VCaP (cell line): ENCODE results near the gene PCSK6.

Experiments used
- H3K27ac ChIP-seq: fragments of 450-650 bp; 2 replicates; pipeline ENCODE4 v1.5.1; 2017
- TF ChIP-seq, protein P1 (sequence below): fragments of 450-650 bp; conservative IDR thresholded peaks from 2 replicates; pipeline ENCODE4 v1.5.1; 2017; ENCODE audit warnings: mild to moderate bottlenecking, moderate library complexity

Gene PCSK6

GRCh38 chr15:101368861-101369642 lies 120.5 kb downstream of the PCSK6 start:
- no peak overlapping the region for H3K27ac ChIP-seq
- TF ChIP-seq, protein P1, sequence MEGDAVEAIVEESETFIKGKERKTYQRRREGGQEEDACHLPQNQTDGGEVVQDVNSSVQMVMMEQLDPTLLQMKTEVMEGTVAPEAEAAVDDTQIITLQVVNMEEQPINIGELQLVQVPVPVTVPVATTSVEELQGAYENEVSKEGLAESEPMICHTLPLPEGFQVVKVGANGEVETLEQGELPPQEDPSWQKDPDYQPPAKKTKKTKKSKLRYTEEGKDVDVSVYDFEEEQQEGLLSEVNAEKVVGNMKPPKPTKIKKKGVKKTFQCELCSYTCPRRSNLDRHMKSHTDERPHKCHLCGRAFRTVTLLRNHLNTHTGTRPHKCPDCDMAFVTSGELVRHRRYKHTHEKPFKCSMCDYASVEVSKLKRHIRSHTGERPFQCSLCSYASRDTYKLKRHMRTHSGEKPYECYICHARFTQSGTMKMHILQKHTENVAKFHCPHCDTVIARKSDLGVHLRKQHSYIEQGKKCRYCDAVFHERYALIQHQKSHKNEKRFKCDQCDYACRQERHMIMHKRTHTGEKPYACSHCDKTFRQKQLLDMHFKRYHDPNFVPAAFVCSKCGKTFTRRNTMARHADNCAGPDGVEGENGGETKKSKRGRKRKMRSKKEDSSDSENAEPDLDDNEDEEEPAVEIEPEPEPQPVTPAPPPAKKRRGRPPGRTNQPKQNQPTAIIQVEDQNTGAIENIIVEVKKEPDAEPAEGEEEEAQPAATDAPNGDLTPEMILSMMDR, result no peak

GRCh38 chr15:101368086-101368780 lies 121.3 kb downstream of the PCSK6 start:
- TF ChIP-seq, protein P1, result no peak

DNA sequence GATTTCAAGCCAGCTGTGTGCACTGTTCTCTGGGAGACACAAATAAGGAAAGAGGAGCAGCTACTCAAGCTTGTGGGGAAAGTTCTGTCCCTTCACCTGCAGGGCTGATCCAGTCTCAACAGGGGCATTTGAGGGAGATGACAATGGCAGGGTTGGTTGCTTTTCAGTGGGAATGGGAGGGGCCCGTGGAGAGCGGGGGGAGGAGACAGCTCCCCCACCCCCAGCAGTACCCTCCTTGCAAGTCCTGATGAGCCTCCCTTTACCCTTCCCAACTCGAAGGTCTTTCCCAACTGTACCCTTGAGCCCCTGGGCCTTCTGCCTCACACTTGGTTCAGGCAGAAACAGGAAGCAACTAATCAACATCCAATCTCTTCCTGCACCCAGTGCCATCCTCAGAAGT lies 122.7 kb downstream of the PCSK6 start:
- TF ChIP-seq, protein P1, result no peak
- no peak overlapping the region for H3K27ac ChIP-seq

More at GRCh38 chr15:101368086-101368780, 121.3 kb downstream of the PCSK6 start:
- no peak overlapping the region for H3K27ac ChIP-seq

- TF ChIP-seq, protein P1, result no peak
- H3K27ac ChIP-seq, result no peak overlapping the region
Measured at GRCh38 chr15:101362986-101363566, 126.4 kb downstream of the PCSK6 start.

DNA sequence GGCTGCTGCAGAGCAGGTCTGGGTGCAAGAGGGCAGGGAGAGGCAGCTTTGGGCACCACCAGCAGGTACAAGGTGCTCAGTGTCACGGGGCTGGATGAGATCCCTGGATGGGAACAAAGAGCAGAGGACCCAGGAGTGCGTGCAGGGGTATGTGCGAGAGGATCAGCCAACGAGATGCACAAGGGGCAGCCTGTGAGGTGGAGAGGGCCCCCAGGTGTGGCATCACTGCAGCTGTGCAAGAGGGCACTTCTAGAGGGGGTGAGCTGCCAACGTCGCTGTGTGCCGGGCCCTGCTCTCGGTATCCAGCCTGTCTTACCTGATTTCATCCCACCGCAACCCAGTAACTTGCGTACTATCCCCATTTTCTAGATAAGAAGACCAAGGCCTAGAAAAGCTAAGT lies 127.1 kb downstream of the PCSK6 start:
- TF ChIP-seq, protein P1, result no peak
- no peak overlapping the region for H3K27ac ChIP-seq

DNA sequence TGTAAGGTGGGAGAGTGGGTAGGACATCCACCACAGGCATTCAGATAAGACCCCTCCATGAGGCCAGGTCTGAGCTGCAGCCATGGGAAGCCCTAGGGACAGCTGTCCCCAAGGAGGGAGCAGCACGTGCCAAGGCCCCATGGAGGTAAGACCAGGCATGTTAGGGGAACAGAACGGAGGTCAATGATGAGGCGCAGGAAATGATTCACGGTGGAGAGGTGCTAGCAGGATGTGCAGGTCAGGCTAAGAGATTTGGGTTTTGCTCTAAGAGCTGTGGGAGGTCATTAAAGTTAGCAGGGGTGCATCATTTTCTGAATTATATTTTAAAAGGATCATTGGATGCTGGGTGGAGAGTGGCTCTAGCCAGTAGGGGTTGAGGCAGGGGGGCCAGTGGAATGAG lies 128.1 kb downstream of the PCSK6 start:
- no peak overlapping the region for H3K27ac ChIP-seq
- TF ChIP-seq, protein P1, result no peak

GRCh38 chr15:101359365-101359947 lies 130.1 kb downstream of the PCSK6 start:
- TF ChIP-seq, protein P1, result no peak
- no peak overlapping the region for H3K27ac ChIP-seq
